Myocyte (in vitro differentiated cells): Measurements from ENCODE around the gene ANKMY1. TPM values are rescaled to one million over a fixed set of nuclear protein-coding genes. Genes with fewer than 3 reads are reported as not detected.

ENCODE experiments used
- microRNA counts: library from miRNA; unstranded; fragments of <30 nt; microRNA quantifications from one replicate; lab custom pipeline; 2016
- microRNA-seq: library from miRNA; unstranded; fragments of <30 nt; microRNA quantifications from one replicate; pipeline ENCODE4, GENCODE V29; 2016
- total RNA-seq: library from RNA; depleted of rRNA; stranded (reverse); fragments of >200 nt; gene quantifications from 2 replicates; pipeline ENCODE4 v1.2.3, GENCODE V29; 2014

Gene ANKMY1
- total RNA-seq, 1 donor from 2014 or later, result 5.3 TPM

MicroRNA genes within 50 kb of the gene (microRNA counts, 767-probe panel; counts per million panel counts)
- microRNA hsa-miR-149-5p (lab: Ali Mortazavi, UCI), result not detected

Small RNA genes within 50 kb of the gene (microRNA-seq; reads per million reads assigned to microRNA genes)
- 2,187 reads per million, percentile 87 among the genes with 10 or more reads in this experiment for gene MIR149

Other genes with a start within 250 kb of the ANKMY1 start
- gene GPC1, start 122.3 kb downstream of the ANKMY1 start, total RNA-seq, result 757 and 1,139 TPM in 2 replicates
- gene DUSP28, start 2.4 kb upstream of the ANKMY1 start, total RNA-seq, result 36.7 and 54.0 TPM in 2 replicates
- 19.3 and 21.2 TPM in 2 replicates for gene RNPEPL1, start 10.5 kb upstream of the ANKMY1 start, total RNA-seq
- gene CAPN10, start 28.7 kb upstream of the ANKMY1 start, total RNA-seq, result 30.2 and 31.5 TPM in 2 replicates
- gene GPR35, start 67.5 kb upstream of the ANKMY1 start, total RNA-seq, result 0.56 and 1.7 TPM in 2 replicates
- gene AQP12B, start 124.9 kb upstream of the ANKMY1 start, total RNA-seq, result not detected in 2 replicates
- gene AQP12A, start 133.9 kb upstream of the ANKMY1 start, total RNA-seq, result not detected in 2 replicates